ENCODE measurements around the gene CACNA1H.

The CACNA1H gene

GRCh38 chr16:1177053-1177452 is 24.1 kb downstream of the CACNA1H start:
- no peak overlapping the region for H3K4me3 ChIP-seq (ENCODE audit: low read depth, low read length)

GRCh38 chr16:1177750-1178149 is 24.8 kb downstream of the CACNA1H start:
- no peak overlapping the region for H3K4me3 ChIP-seq (ENCODE audit: low read depth, low read length)
- TF ChIP-seq, protein P1, sequence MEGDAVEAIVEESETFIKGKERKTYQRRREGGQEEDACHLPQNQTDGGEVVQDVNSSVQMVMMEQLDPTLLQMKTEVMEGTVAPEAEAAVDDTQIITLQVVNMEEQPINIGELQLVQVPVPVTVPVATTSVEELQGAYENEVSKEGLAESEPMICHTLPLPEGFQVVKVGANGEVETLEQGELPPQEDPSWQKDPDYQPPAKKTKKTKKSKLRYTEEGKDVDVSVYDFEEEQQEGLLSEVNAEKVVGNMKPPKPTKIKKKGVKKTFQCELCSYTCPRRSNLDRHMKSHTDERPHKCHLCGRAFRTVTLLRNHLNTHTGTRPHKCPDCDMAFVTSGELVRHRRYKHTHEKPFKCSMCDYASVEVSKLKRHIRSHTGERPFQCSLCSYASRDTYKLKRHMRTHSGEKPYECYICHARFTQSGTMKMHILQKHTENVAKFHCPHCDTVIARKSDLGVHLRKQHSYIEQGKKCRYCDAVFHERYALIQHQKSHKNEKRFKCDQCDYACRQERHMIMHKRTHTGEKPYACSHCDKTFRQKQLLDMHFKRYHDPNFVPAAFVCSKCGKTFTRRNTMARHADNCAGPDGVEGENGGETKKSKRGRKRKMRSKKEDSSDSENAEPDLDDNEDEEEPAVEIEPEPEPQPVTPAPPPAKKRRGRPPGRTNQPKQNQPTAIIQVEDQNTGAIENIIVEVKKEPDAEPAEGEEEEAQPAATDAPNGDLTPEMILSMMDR (IDR thresholded peaks at IDR 0.05; ENCODE audit: control insufficient read depth, extremely low read depth, insufficient read depth): no peak
- no peak for DNase-seq (ENCODE audit: low read depth)

More at GRCh38 chr16:1177053-1177452, 24.1 kb downstream of the CACNA1H start:
- TF ChIP-seq, protein P1 (IDR thresholded peaks at IDR 0.05; ENCODE audit: control insufficient read depth, extremely low read depth, insufficient read depth): no peak
- no peak for DNase-seq (ENCODE audit: low read depth)

- no peak for DNase-seq (ENCODE audit: low read depth)
- no peak overlapping the region for H3K4me3 ChIP-seq (ENCODE audit: low read depth, low read length)
- TF ChIP-seq, protein P1 (IDR thresholded peaks at IDR 0.05; ENCODE audit: control insufficient read depth, extremely low read depth, insufficient read depth): no peak
These were observed 25.5 kb downstream of the CACNA1H start for GRCh38 chr16:1178295-1178910.

GRCh38 chr16:1180549-1181403 is 27.9 kb downstream of the CACNA1H start:
- no peak for DNase-seq (ENCODE audit: low read depth)
- TF ChIP-seq, protein P1 (IDR thresholded peaks at IDR 0.05; ENCODE audit: control insufficient read depth, extremely low read depth, insufficient read depth): no peak

DNA sequence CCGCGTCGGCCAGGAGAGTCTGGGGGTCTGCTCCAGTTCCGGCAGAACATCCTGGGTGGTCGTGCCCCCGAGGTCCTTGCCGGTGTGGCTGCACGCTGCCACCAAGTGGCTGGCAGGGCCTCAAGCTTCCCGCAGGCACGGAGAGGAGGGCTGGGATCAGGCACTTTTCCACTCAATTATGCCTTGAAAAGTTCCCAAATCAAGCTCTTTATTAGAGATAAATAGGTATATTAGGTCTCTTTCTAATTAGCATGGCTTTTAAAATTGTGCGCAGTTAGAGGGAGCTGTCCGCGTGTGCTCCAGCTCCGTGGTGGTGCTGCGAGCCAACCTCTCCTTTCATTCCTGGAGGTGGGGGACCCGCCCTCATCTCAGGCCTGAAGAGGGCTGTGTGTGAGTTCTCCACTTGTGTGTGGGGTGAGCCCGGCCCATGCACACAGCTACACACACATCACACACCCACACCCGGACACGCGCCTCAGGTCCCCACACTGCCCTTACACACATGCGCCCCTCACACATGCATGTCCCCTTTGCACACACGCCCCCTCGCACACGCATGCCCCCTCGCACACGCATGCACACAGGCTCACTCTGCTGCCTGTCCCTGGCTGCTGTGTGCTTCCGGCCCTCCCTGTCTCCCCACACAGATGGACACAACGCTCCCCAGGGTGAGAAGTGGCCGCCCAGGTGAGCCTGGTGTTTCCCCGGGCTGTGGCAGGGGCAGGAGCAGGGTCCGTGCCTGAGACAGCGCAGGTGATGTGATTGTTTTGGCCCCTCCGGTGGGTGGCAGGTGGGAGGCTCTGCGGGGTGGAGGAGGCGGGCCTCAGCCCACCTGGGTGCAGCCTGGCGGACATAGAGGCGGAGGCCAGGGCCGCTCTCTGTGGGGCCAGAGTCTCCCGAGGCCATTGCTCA is 28.8 kb downstream of the CACNA1H start:
- DNase-seq (ENCODE audit: low read depth): no peak
- no peak overlapping the region for H3K4me3 ChIP-seq (ENCODE audit: low read depth, low read length)
- TF ChIP-seq, protein P1 (IDR thresholded peaks at IDR 0.05; ENCODE audit: control insufficient read depth, extremely low read depth, insufficient read depth): peak; percentile 5; the same call in 1 of the 2 replicates

More at GRCh38 chr16:1180549-1181403, 27.9 kb downstream of the CACNA1H start:
- no peak overlapping the region for H3K4me3 ChIP-seq (ENCODE audit: low read depth, low read length)

DNA sequence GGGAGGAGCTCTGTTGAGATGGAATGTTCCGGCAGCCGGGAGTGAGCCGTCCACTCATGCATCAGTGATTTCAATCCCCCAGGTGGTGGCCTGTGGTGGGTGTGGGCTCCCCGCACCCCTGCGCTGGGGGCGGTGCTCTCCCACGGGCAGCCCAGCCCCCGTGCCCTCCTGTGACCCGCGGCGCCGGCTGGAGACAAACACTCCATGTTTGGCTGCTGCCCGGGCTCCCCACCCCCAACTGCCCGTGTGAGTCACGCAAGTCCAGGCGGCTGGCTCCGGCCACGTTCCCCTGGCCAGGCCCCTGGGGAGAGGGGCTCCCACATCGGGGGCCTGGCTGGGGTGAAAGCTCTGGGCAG is 29.4 kb downstream of the CACNA1H start:
- DNase-seq (ENCODE audit: low read depth): no peak
- TF ChIP-seq, protein P1 (IDR thresholded peaks at IDR 0.05; ENCODE audit: control insufficient read depth, extremely low read depth, insufficient read depth): no peak
- H3K4me3 ChIP-seq (ENCODE audit: low read depth, low read length): no peak overlapping the region
